Measurements from ENCODE around the gene ITGB1. TPM values are rescaled to one million over a fixed set of nuclear protein-coding genes. Genes with fewer than 3 reads are reported as not detected.

The ITGB1 gene
- total and polyA plus RNA-seq, 9 of the 15 experiments (the other 6 are each of a cell fraction or from before 2014, with no cell fraction given), result 40.2 to 194 (median 155) TPM

DNA sequence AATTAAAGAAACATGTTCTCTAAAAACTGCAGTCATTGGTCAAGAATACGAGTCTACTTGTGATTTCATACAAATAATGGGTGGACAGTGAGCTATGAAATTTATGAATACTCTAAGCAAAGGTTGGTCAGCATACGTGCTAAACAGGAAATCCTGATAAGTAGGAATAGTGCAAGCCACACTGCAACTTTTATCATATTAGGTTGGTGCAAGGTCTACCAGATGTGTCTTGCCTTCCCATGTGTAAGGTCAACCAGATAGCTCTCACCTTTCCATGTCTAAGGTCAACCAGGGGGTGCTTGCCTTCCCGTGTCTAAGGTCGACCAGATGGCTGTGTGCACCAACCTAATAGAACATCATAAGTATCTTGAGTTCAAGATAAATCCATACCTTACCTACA lies 2.0 kb upstream of the ITGB1 start (continued):
- TF ChIP-seq SRF (CRISPR knock-in tag; IDR thresholded peaks at IDR 0.05), result no peak
- no peak for TF ChIP-seq IFI16 (CRISPR knock-in tag; IDR thresholded peaks at IDR 0.05)
- no peak for TF ChIP-seq ETV1 (tag; conservative IDR thresholded peaks at IDR 0.05; ENCODE audit: low read depth)
- no peak for TF ChIP-seq CBFB (CRISPR knock-in tag; IDR thresholded peaks at IDR 0.05)
- TF ChIP-seq CTBP1 (IDR thresholded peaks at IDR 0.05; ENCODE audit: borderline replicate concordance), result peak; percentile 14; the same call in 1 of the 2 replicates
- no peak for TF ChIP-seq ZC3H11A (IDR thresholded peaks at IDR 0.05; ENCODE audit: low read depth, low read length)
- no peak for TF ChIP-seq SREBF1 (IDR thresholded peaks at IDR 0.05; ENCODE audit: borderline replicate concordance, low read depth, low read length)
- TF ChIP-seq ADNP (tag; IDR thresholded peaks at IDR 0.05), result no peak
- TF ChIP-seq CBFA2T2 (conservative IDR thresholded peaks at IDR 0.05), result peak; percentile 76
- TF ChIP-seq KLF10 (CRISPR knock-in tag; IDR thresholded peaks at IDR 0.05), result no peak
- no peak for TF ChIP-seq ZNF717 (CRISPR knock-in tag; IDR thresholded peaks at IDR 0.05)
- TF ChIP-seq FOXP1 (CRISPR knock-in tag; IDR thresholded peaks at IDR 0.05), result no peak
- TF ChIP-seq SMARCC2 (IDR thresholded peaks at IDR 0.05; ENCODE audit: low read depth), result no peak
- no peak for TF ChIP-seq ZC3H8 (IDR thresholded peaks at IDR 0.05)
- no peak for TF ChIP-seq ZNF609 (CRISPR knock-in tag; IDR thresholded peaks at IDR 0.05; ENCODE audit: borderline replicate concordance)
- no peak for TF ChIP-seq NR2C2 (CRISPR knock-in tag; IDR thresholded peaks at IDR 0.05)
- peak; percentile 58; the same call in 1 of the 2 replicates for TF ChIP-seq NR2C2 (tag; IDR thresholded peaks at IDR 0.05)
- no peak for TF ChIP-seq ZBED1 (IDR thresholded peaks at IDR 0.05)
- no peak for TF ChIP-seq TEAD1 (CRISPR knock-in tag; IDR thresholded peaks at IDR 0.05)
- no peak for TF ChIP-seq TCF7L2 (IDR thresholded peaks at IDR 0.05; ENCODE audit: low read depth, low read length)
- no peak for TF ChIP-seq HDGF (IDR thresholded peaks at IDR 0.05)
- no peak for TF ChIP-seq MCM5 (IDR thresholded peaks at IDR 0.05; ENCODE audit: low read depth)
- no peak for TF ChIP-seq ZNF134 (CRISPR knock-in tag; conservative IDR thresholded peaks at IDR 0.05)
- no peak for TF ChIP-seq BMI1 (IDR thresholded peaks at IDR 0.05; ENCODE audit: low read length)
- no peak for TF ChIP-seq TBP (optimal IDR thresholded peaks at IDR 0.05; ENCODE audit: low read depth, low read length)
- TF ChIP-seq, protein P1, sequence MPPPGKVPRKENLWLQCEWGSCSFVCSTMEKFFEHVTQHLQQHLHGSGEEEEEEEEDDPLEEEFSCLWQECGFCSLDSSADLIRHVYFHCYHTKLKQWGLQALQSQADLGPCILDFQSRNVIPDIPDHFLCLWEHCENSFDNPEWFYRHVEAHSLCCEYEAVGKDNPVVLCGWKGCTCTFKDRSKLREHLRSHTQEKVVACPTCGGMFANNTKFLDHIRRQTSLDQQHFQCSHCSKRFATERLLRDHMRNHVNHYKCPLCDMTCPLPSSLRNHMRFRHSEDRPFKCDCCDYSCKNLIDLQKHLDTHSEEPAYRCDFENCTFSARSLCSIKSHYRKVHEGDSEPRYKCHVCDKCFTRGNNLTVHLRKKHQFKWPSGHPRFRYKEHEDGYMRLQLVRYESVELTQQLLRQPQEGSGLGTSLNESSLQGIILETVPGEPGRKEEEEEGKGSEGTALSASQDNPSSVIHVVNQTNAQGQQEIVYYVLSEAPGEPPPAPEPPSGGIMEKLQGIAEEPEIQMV (tag; conservative IDR thresholded peaks at IDR 0.05; ENCODE audit: low read depth), result no peak
- TF ChIP-seq TAF9B (IDR thresholded peaks at IDR 0.05; ENCODE audit: partially characterized antibody), result no peak
- TF ChIP-seq NCOA1 (IDR thresholded peaks at IDR 0.05; ENCODE audit: low read depth), result no peak
- TF ChIP-seq SREBF2 (CRISPR knock-in tag; IDR thresholded peaks at IDR 0.05), result no peak
